ENCODE measurements around the gene GULP1. TPM values are rescaled to one million over a fixed set of nuclear protein-coding genes. Genes with fewer than 3 reads are reported as not detected.

The GULP1 gene
- total RNA-seq, 1 experiment from 2014 or later: 75.1 TPM

GRCh38 chr2:188272121-188272520 is 19.6 kb upstream of the GULP1 start:
- Mint-ChIP-seq H3K36me3 (peaks cover 10% of the 10 kb centered on the region; the same call in 1 of the 2 replicates), H3K4me3 (no peak overlapping the region), H3K27me3 (ENCODE audit: low read depth) (no peaks in the 10 kb centered on the region), H3K9me3 (peaks cover 5% of the 10 kb centered on the region; the same call in 1 of the 2 replicates), H3K4me1 (peaks cover 41% of the 10 kb centered on the region), H3K27ac (no peak overlapping the region)
- ChIA-PET CTCF (no interaction called here), POLR2A (no interaction called here)
- ATAC-seq (no peak), DNase-seq (ENCODE audit: low spot score) (no peak)
- TF ChIP-seq TP53 (CRISPR knock-in tag; IDR thresholded peaks at IDR 0.05) (no peak), USF1 (CRISPR knock-in tag; IDR thresholded peaks at IDR 0.05) (no peak), ZBTB21 (CRISPR knock-in tag; IDR thresholded peaks at IDR 0.05; ENCODE audit: borderline replicate concordance) (no peak), MXD4 (CRISPR knock-in tag; IDR thresholded peaks at IDR 0.05; ENCODE audit: borderline replicate concordance) (no peak), ZBTB43 (CRISPR knock-in tag; IDR thresholded peaks at IDR 0.05) (no peak), KAT7 (CRISPR knock-in tag; IDR thresholded peaks at IDR 0.05; ENCODE audit: borderline replicate concordance) (no peak), ZNF512 (CRISPR knock-in tag; IDR thresholded peaks at IDR 0.05; ENCODE audit: borderline replicate concordance) (no peak)

- Mint-ChIP-seq H3K27me3 (ENCODE audit: low read depth) (no peaks in the 10 kb centered on the region), H3K4me1 (peaks cover 60% of the 10 kb centered on the region), H3K4me3 (no peak overlapping the region), H3K27ac (peak overlapping the region; percentile 37; the same call in 1 of the 2 replicates), H3K9me3 (peaks cover 5% of the 10 kb centered on the region; the same call in 1 of the 2 replicates), H3K36me3 (peaks cover 10% of the 10 kb centered on the region; the same call in 1 of the 2 replicates)
- ChIA-PET CTCF (interaction anchor here (1.2 kb wide), 1 partner anchor 615 kb away, joined by 3 read pairs; no protein-coding TSS in a partner anchor), POLR2A (no interaction called here)
- DNase-seq (ENCODE audit: low spot score) (no peak), ATAC-seq (no peak)
- no peak for TF ChIP-seq E2F5 (CRISPR knock-in tag; IDR thresholded peaks at IDR 0.05)
- TF ChIP-seq CREB1 (CRISPR knock-in tag; IDR thresholded peaks at IDR 0.05): no peak
- TF ChIP-seq ZNF121 (CRISPR knock-in tag; IDR thresholded peaks at IDR 0.05): no peak
- no peak for TF ChIP-seq ARID4B (CRISPR knock-in tag; IDR thresholded peaks at IDR 0.05; ENCODE audit: borderline replicate concordance)
- TF ChIP-seq ZNF232 (CRISPR knock-in tag; IDR thresholded peaks at IDR 0.05): no peak
- TF ChIP-seq ZSCAN18 (CRISPR knock-in tag; IDR thresholded peaks at IDR 0.05): no peak
- TF ChIP-seq FOXK1 (CRISPR knock-in tag; IDR thresholded peaks at IDR 0.05): no peak
- TF ChIP-seq ATF6 (CRISPR knock-in tag; IDR thresholded peaks at IDR 0.05): no peak
- no peak for TF ChIP-seq ATF2 (CRISPR knock-in tag; IDR thresholded peaks at IDR 0.05; ENCODE audit: borderline replicate concordance, low read depth)
- no peak for TF ChIP-seq ZNF423 (CRISPR knock-in tag; IDR thresholded peaks at IDR 0.05)
- no peak for TF ChIP-seq PREB (CRISPR knock-in tag; IDR thresholded peaks at IDR 0.05; ENCODE audit: borderline replicate concordance)
- no peak for TF ChIP-seq JAZF1 (CRISPR knock-in tag; IDR thresholded peaks at IDR 0.05)
Measured at GRCh38 chr2:188274274-188274673, 17.4 kb upstream of the GULP1 start.

Measured in WTC11 (cell line).